GM12878 (cell line): ENCODE data around the gene MFSD1.

Experiments used
- BACH1 ChIP-seq: fragments of 450-650 bp; IDR thresholded peaks from 2 replicates; pipeline ENCODE4 v1.6.1; 2017; ENCODE audit warnings: mild to moderate bottlenecking, borderline replicate concordance
- HDAC2 ChIP-seq: fragments of 200-600 bp; sonication (generic); IDR thresholded peaks from 2 replicates; pipeline ENCODE4 v1.6.1; 2017
- JUND ChIP-seq: IDR thresholded peaks from 2 replicates; pipeline ENCODE4 v1.6.1; 2012; ENCODE audit warnings: low read depth, mild to moderate bottlenecking, low read length, improper control_type of control experiment, moderate library complexity
- NFYA ChIP-seq: IDR thresholded peaks from 2 replicates; pipeline ENCODE4 v1.6.1; 2011; ENCODE audit warnings: low read depth, mild to moderate bottlenecking, low read length, improper control_type of control experiment, borderline replicate concordance
- SREBF2 ChIP-seq: IDR thresholded peaks from 2 replicates; pipeline ENCODE4 v1.6.1; 2012; ENCODE audit warnings: mild to moderate bottlenecking, low read length
- TARDBP ChIP-seq: IDR thresholded peaks from 2 replicates; pipeline ENCODE4 v1.6.1; 2016; ENCODE audit warnings: borderline replicate concordance
- YY1 ChIP-seq: IDR thresholded peaks from 2 replicates; pipeline ENCODE4 v1.6.1; 2011; ENCODE audit warnings: low read depth, mild to moderate bottlenecking, low read length
- ZBTB11 ChIP-seq: fragments of 450-650 bp; formaldehyde crosslinking; IDR thresholded peaks from 2 replicates; pipeline ENCODE4 v1.5.0; 2022; ENCODE audit warnings: mild to moderate bottlenecking, missing genetic modification characterization
- ZNF384 ChIP-seq: IDR thresholded peaks from 2 replicates; pipeline ENCODE4 v1.6.1; 2012; ENCODE audit warnings: low read depth, mild to moderate bottlenecking, low read length, improper control_type of control experiment, borderline replicate concordance
- ZSCAN29 ChIP-seq: fragments of 450-650 bp; IDR thresholded peaks from 2 replicates; pipeline ENCODE4 v1.6.1; 2017; ENCODE audit warnings: mild to moderate bottlenecking, moderate library complexity
- TF ChIP-seq, protein P1 (sequence below): IDR thresholded peaks from 2 replicates; pipeline ENCODE4 v1.6.1; 2011; ENCODE audit warnings: low read depth, low read length, improper control_type of control experiment, borderline replicate concordance
- TF ChIP-seq, protein P2 (sequence below), 3 experiments: IDR thresholded peaks in 2 of 3; conservative IDR thresholded peaks in 1 of 3; 2 replicates each; pipeline ENCODE4 v1.5.1; 2011; ENCODE audit warnings: low read depth in 3 of 3, low read length in 3 of 3, mild to moderate bottlenecking in 3 of 3, control low read depth in 2 of 3, moderate library complexity in 2 of 3, inconsistent platforms in 1 of 3, mixed read lengths in 1 of 3; ENCODE audit not compliant: control insufficient read depth in 2 of 3, insufficient read depth in 1 of 3; ENCODE audit errors: extremely low read depth in 1 of 3

GRCh38 chr3:158785972-158786371 lies 15.9 kb upstream of the MFSD1 start:
- TF ChIP-seq JUND (no peak), BACH1 (no peak), NFYA (no peak), HDAC2 (no peak), YY1 (no peak), SREBF2 (no peak), ZNF384 (no peak), TARDBP (no peak), ZBTB11 (no peak), ZSCAN29 (no peak)
- TF ChIP-seq, protein P1, sequence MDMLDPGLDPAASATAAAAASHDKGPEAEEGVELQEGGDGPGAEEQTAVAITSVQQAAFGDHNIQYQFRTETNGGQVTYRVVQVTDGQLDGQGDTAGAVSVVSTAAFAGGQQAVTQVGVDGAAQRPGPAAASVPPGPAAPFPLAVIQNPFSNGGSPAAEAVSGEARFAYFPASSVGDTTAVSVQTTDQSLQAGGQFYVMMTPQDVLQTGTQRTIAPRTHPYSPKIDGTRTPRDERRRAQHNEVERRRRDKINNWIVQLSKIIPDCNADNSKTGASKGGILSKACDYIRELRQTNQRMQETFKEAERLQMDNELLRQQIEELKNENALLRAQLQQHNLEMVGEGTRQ: no peak
- TF ChIP-seq, protein P2, sequence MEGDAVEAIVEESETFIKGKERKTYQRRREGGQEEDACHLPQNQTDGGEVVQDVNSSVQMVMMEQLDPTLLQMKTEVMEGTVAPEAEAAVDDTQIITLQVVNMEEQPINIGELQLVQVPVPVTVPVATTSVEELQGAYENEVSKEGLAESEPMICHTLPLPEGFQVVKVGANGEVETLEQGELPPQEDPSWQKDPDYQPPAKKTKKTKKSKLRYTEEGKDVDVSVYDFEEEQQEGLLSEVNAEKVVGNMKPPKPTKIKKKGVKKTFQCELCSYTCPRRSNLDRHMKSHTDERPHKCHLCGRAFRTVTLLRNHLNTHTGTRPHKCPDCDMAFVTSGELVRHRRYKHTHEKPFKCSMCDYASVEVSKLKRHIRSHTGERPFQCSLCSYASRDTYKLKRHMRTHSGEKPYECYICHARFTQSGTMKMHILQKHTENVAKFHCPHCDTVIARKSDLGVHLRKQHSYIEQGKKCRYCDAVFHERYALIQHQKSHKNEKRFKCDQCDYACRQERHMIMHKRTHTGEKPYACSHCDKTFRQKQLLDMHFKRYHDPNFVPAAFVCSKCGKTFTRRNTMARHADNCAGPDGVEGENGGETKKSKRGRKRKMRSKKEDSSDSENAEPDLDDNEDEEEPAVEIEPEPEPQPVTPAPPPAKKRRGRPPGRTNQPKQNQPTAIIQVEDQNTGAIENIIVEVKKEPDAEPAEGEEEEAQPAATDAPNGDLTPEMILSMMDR (IDR thresholded peaks at IDR 0.05 in 2 of 3, conservative IDR thresholded peaks at IDR 0.05 in 1 of 3; ENCODE audit: control insufficient read depth in 2 of 3, extremely low read depth in 1 of 3, insufficient read depth in 1 of 3, low read depth in 3 of 3, low read length in 3 of 3): no peak
